NK-92 (cell line): Measurements from ENCODE around the gene SDK1.

Experiments
- DNase-seq: peaks from one replicate; lab custom pipeline; 2025; ENCODE audit not compliant: unreplicated experiment; lab: John Stamatoyannopoulos, UW

SDK1 gene

GRCh38 chr7:4066626-4067475 is 765.8 kb downstream of the SDK1 start:
- no peak for DNase-seq

- DNase-seq: no peak
Measured at GRCh38 chr7:4067476-4067760, 766.4 kb downstream of the SDK1 start.

GRCh38 chr7:4067874-4068273 is 766.8 kb downstream of the SDK1 start:
- DNase-seq: no peak

- no peak for DNase-seq
Measured at GRCh38 chr7:4068286-4068685, 767.2 kb downstream of the SDK1 start.

- DNase-seq: no peak
Measured at GRCh38 chr7:4069268-4070095, 768.4 kb downstream of the SDK1 start.

- DNase-seq: no peak
Measured at GRCh38 chr7:4070214-4070613, 769.2 kb downstream of the SDK1 start.

- DNase-seq: no peak
Measured at GRCh38 chr7:4071370-4072058, 770.5 kb downstream of the SDK1 start.

GRCh38 chr7:4072161-4072925 is 771.3 kb downstream of the SDK1 start:
- no peak for DNase-seq

- DNase-seq: no peak
Measured at GRCh38 chr7:4073052-4073451, 772.0 kb downstream of the SDK1 start.

GRCh38 chr7:4073750-4074149 is 772.7 kb downstream of the SDK1 start:
- no peak for DNase-seq

- DNase-seq: no peak
Measured at GRCh38 chr7:4074407-4074806, 773.4 kb downstream of the SDK1 start.

- no peak for DNase-seq
Measured at GRCh38 chr7:4074994-4075393, 773.9 kb downstream of the SDK1 start.

GRCh38 chr7:4076701-4077294 is 775.7 kb downstream of the SDK1 start:
- no peak for DNase-seq

- no peak for DNase-seq
Measured at GRCh38 chr7:4077980-4078379, 776.9 kb downstream of the SDK1 start.

GRCh38 chr7:4078580-4078979 is 777.5 kb downstream of the SDK1 start:
- DNase-seq: no peak

- DNase-seq: no peak
Measured at GRCh38 chr7:4079366-4079765, 778.3 kb downstream of the SDK1 start.

- DNase-seq: no peak
Measured at GRCh38 chr7:4079956-4080355, 778.9 kb downstream of the SDK1 start.

GRCh38 chr7:4080954-4081353 is 779.9 kb downstream of the SDK1 start:
- no peak for DNase-seq

GRCh38 chr7:4083513-4083912 is 782.5 kb downstream of the SDK1 start:
- no peak for DNase-seq

- DNase-seq: no peak
Measured at GRCh38 chr7:4084271-4084670, 783.2 kb downstream of the SDK1 start.
